HG03571 (cell line): ENCODE measurements around the gene QRFP.

ENCODE experiments used
- ATAC-seq: cut with Tn5 transposase; IDR thresholded peaks from one replicate; pipeline ENCODE4 v1.9.1; 2021; ENCODE audit not compliant: unreplicated experiment

QRFP gene

DNA sequence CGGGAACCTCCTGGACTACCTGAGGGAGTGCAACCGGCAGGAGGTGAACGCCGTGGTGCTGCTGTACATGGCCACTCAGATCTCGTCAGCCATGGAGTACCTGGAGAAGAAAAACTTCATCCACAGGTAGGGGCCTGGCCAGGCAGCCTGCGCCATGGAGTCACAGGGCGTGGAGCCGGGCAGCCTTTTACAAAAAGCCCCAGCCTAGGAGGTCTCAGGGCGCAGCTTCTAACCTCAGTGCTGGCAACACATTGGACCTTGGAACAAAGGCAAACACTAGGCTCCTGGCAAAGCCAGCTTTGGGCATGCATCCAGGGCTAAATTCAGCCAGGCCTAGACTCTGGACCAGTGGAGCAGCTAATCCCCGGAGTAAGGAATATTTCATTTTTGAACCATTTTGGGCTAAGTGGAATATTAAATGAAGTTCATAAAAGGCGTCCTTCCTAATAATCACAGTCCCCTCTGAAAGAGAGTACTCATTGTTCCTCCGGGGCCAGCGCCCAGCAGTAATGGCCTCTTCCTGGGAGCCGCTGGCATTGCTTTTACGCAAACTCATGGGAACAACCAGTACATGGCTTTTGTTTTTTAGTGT, 23.6 kb downstream of the QRFP start:
- no peak for ATAC-seq

DNA sequence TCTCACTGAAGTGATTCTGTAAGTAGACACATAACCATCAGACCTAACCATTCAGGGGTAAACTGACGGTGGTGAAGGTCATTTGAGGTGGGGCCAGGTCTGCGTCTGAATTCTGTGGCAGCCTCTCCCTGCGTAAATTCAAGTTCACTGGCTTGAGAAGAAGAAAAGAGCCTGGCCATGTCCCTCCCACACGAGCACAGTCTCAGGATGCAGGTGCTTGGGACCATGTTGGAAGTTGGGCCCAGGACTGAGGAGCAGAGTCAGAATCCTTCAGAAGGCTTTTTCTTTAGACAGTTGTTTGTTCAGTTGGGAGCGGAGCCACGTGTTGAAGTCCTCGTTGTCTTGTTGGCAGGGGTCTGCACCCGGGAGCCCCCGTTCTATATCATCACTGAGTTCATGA, 24.1 kb downstream of the QRFP start:
- ATAC-seq = no peak

DNA sequence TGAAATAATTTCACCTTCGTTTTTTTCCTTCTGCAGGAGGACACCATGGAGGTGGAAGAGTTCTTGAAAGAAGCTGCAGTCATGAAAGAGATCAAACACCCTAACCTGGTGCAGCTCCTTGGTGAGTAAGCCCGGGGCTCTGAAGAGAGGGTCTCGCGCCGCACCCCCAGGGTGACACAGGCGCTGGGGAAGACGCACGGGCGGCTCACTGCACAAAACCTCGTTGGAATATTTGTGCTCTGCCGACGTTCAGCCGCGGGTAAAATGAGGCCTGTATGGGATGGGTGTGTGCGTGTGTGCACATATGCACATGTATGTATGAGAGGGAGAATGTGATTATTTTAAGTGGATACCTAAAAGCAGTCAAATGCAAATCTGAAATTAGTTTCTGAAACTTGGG, 24.5 kb downstream of the QRFP start:
- no peak for ATAC-seq

DNA sequence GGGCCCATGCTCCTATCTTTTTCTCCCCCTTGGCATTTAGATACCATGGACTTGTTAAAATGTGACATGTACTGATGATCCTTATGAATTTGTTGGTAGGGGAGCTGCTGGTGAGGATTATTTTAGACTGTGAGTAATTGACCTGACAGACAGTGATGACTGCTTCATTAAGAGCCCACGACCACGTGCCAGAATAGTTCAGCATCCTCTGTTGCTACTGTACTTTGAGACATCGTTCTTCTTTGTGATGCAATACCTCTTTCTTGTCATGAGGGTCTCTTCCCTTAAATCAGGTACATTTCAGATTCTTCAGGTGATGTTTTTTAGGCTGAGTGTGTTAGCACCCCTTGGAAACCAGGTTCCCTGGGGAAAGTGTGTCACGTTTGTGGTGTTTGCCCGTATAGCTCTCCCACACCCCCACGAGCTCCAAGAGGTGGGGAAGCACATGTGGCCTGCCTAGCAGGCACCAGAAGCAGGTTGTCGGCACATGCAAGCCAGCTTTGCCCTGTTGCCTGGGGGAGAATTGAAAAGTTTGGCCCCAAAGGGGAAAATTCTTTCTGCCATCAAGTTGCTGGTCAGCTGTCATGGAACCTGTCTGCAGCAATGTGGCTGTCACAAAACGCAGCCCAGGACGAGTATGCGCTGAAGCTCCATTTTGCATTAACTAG, 25.1 kb downstream of the QRFP start:
- ATAC-seq = no peak

DNA sequence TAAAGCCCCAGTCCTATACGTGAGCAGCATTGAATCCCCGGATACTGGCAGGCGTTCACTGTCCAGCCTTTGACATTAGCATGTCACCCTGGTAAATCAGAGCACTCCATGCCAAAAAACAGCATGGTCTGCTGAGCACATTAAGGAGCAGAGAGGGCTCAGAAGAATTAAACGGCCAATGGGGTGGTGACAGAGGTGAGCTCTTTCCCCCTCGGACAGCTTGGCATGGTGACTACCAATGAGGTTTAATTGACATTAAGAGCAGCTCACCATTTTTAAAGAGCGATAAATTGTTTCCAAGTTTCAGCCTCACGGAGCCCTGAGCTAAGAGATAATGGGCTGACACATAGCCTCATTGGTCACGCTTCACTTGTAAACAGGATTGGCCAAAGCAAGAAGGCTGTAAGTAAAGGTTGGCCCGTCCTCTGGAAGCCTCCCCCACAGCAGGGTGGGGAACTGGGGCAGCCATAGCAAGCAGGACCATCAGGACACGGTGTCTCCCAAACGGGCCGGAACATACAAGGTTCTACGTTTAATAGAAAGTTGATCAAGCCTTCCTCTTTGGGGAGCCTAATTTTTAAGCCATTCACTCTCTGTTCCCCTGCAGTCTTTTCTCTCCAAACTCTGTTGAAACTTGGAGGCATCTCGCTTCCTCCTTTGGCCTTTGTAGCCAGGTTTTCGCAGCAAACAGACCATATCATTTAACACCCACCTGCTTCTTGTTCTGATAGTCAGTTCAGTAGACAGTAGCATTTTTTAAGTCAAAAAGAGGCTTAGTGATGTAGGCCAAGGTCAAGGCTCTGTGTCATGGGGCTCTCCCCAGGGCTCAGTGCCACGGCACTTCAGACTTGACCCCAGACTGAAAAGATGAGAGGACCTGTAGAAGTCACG, 25.9 kb downstream of the QRFP start:
- no peak for ATAC-seq

DNA sequence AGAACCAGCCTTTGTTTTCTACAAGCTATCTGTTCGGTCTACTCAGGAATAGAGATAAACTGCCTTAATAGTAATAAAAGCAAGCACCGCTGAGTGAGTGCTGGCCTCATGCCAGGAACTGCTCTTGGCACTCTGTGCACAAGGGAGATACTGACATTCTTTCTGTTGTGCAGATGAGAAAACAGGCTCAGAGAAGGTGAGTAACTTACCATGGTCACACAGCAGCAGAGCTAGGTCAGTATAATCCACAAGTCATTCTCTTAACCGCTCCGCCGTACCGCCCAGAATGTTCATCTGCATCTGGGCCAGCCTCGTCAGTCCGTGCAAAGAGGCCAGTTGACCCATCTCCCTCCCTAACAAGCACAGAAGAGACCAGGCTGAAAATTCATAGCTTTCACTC, 27.4 kb downstream of the QRFP start:
- ATAC-seq = no peak

DNA sequence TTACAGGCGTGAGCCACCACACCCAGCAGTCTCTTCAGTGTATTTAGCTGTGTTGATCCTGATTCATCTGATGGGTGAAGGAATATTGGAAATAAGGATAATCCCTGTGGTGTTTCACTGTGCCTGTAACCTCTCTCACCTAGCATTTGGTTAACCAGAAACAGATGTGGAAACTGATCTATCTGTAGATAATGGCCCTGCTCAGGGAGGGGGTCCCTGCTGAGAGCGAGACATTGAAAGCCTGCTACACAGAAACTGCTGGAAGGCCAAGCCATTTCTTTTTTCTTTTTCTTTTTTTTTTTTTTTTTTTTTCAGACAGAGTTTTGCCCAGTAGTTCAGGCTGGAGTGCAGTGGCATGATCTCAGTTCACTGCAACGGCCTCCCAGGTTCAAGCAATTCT, 28.4 kb downstream of the QRFP start:
- ATAC-seq = no peak

DNA sequence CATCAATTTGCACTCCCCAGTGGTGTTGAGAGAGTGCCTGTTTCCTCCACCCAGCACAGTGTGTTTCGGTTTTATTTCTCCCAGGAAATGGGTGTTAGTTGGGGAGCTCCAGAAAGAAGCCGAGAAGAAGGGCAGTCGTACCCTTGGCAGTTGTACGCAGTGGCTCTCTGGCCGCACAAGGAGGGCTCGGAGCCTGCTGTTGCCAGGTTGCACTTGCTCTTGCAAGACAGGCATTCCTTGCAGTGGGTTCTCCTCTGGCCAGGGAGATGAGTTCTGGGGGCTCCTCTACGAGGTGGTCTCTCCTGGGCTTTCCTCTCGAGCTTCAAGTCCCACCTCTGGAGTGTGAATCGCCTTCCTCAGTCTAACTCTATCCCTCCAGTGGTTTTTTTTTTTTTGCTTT, 29.1 kb downstream of the QRFP start:
- ATAC-seq = no peak

DNA sequence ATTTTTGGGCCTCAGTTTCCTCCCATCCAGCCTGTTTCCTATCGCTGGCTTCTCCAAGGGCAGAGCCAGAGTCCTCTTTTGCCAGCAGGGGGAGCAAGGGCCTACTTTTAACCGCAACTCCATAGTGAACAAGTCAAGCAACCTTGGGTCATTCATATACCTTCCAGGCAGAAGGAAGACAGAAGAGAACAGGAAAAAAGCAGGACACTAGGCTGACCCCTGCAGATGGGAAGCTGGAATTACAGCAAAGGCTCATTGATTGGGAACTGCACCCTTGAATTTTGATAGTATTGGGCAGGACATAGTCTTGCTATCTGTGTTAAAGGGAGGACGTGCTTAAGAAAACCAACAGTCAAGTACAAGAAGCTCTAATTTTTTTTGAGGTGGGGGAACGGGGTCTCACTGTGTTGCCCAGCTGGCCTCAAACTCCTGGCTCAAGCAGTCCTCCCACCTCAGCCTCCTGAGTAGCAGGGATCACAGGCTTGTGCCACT, 30.1 kb downstream of the QRFP start:
- no peak for ATAC-seq

DNA sequence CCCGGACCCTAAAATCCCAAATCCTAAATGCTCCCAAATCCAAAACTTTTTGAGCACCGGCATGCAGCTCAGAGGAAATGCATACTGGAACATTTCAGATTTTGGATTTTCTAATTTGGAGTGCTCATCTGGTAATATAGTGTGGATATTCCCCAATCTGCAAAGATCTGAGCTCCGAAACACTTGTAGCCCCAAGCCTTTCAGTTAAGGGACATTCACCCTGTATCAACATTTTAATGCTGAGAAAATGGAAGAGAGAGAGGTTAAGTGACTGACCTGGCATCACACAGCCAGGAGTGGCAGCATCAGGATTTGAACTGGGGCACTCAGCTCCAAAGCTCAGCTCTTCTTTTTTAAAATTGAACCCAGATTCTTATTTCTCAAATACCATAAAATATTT, 30.7 kb downstream of the QRFP start:
- no peak for ATAC-seq

DNA sequence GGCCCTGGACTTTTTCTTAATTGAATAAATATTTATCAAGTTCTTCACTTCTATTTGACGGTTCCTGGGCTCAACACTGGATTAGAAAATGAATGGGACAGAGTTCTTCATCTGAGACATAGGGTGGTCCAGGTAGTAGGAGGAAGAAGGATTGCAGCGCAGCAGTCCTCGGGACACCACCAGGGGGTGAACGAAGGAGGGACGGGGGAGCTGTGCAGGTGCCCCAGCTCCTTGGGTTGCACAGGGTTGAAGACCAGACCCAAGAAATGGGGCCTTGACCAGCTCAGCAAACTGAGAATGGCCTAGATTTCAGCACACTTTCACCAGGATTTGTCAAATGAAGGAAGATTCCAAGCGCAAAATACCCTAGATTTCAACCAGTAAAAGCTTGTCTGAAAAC, 32.1 kb downstream of the QRFP start:
- ATAC-seq = no peak

DNA sequence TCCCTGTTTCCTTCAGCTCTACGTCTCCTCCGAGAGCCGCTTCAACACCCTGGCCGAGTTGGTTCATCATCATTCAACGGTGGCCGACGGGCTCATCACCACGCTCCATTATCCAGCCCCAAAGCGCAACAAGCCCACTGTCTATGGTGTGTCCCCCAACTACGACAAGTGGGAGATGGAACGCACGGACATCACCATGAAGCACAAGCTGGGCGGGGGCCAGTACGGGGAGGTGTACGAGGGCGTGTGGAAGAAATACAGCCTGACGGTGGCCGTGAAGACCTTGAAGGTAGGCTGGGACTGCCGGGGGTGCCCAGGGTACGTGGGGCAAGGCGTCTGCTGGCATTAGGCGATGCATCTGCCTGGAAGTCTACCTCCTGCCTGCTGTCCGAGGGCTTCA, 33.9 kb downstream of the QRFP start:
- ATAC-seq = no peak

DNA sequence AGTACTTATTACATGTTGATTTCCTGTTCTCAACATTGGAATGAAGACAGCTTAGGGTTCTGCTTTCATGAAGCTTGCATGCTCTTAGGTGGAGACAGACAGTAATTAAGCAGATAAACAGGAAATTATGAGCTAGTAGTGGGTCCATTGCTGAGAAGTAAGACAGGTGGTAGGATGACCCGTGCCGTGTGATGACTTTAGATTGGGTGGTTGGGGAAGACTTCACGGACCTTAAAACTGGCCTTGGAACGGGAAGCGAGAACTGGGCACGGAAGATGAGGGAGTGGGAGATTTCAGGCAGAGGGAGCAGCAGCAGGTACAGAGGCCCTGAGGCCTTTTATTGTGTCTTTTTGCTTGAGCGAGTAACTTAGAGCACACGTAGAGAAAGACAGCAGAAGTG, 34.4 kb downstream of the QRFP start:
- no peak for ATAC-seq

DNA sequence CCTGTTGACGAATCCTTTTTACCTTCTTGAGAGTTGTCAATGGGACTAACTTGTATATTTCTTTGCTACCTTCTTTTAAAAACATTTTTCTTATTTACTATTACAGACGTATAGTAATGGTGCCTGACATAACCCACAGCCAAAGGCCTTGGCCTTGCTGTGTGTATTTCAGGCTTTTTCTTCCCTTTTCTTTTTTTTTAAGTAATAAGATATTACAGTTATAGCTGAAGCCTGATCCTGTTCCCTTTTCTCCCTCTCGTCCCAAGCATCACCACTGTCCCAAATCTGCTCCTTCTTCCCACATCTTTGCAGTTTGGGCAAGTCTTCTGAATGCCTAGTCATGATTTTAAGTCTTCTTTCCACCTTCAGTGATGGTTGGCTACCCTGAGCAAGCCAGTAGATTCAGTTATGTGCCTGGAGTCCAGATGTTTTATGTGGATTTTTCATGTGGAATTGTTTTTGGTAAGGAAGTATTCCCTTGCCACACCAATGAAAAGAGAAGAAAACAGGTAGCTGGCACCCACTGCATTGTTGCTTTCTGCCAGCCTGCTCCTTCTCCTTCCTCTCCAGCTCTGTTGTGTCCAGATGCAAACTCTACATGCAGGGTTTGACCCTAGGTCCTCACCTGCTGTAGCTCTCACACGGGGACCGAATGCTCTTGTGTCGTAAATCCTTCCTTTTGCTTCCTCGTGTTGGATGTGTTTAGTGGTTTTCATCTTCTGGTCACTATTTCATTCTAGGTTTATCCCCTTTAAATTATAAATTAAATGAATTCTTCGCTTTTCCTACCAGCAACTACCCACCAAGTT, 35.0 kb downstream of the QRFP start:
- ATAC-seq = no peak

DNA sequence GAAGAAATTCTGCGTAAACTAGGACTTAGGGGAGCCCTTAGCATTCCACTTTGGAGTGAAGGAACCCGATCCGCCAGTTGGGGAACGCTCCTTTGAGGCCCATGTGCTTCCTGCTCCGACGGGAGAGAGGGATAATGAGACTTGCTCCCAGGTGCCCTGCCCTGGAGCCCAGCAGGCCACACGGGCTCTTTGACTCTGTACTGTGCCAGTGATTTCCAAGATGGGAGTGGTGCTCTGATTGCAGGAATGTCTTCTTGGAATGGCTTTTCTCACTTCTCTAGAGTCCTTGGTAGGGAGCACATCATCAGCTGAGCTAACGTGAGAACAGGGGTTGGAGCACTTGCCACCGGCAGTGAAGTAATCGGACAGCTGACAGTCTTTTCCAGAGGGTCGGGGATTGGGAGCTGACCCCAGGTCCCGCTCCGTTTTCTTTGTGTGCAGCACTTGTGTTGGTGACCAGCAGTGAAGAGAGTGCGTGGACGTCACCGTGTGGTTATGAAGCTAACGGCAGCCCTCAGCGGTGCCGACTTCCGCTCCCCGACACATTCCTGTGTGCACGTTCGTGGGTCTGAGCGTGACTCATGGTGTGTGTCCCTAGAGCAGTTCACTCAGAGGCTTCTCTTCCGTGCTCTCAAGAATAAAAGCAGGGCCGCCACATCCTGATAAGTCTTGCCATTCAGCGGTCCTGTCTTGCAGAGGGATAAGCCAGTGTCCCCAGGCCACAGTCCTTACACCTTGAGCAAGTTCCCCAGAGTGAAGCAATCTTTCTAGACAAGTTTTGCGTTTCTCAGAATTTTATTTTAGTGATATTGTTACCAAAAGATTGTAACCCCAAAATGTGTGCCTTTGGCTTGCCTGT, 35.9 kb downstream of the QRFP start:
- no peak for ATAC-seq

DNA sequence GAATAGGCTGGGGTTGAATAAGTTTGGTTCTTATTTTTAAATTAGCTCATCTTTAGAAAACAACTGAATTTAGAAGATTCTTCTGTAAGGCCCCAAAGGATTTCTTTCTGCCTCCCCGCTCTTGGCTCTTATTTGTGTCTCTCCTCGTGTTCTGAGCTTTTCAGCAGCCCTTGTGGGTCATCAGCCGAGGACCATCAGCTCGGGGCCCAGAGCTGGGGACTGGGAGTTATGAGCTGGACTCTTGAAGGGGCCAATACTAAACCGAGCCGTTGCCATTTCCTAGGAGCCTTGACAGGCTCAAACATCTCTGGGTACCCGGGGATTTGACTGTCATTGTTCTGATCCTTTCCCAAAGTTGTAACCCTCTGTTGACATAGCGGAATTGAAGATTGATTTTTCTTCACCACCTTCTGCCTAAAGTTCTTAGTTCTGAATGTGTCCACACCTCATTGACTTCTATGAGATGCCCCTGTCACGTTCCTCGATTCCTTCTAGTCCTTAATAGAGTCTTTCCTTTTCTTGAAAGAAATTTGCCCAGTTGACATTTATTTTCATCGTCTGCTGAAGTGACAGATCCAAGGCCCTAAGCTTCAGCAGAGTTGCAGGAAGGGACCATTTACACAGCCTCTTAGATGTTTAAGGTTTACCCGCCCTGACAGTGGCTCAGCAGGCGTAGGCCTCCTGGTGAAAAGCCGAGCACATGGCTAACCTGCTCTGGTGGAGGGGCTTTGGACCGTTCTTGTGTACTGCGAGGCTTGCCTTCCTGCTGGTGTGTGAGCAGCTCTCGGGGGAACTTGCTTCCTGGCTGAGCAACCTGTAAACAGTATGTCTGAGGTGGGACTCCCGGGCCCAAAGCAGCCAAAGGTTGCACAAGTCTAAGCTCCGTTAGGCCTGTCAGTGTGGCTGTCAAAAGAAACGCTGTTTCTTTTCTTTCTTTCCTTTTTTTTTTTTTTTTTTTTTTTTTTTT, 37.6 kb downstream of the QRFP start:
- ATAC-seq = no peak

DNA sequence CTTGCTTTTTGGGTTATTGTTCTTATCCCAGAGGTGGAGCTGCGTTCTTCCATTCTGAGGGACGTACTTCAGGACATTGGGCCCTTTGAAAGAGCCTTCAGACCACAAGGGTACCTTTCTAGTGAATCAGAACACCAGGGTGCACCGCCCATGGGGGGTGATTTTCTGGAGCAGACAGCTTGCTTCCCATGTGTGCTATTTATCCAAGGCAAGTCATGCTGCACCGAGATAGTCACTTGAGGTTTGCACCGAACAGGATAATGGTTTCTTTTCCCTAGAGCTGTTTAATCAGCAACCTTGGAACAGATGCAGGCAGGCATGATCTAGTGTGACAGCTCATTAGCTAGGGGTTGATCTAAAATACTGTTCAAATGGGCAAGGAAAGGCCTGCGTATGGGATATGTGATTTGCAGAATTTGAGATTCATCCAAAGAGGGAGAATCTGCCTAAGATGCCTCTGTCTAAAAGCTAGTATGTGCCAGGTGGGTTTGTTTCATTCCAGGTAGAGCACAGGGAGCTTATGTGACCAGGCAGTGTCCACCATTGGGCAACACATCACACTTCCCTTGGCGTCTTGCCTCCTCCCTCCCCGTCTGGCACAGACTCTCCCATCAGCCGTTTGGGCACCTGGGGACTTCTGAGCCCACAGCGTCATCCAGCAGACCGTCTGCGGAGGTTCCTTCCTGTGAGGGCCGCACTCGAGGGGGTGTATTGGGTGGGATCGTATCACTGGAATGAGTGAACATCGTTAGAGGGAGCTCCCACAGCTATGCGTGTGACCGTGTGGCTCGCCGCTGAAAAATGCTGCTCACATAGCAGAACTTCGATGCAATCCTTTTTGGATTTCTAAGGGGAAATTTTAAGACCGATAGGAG, 38.5 kb downstream of the QRFP start:
- no peak for ATAC-seq

DNA sequence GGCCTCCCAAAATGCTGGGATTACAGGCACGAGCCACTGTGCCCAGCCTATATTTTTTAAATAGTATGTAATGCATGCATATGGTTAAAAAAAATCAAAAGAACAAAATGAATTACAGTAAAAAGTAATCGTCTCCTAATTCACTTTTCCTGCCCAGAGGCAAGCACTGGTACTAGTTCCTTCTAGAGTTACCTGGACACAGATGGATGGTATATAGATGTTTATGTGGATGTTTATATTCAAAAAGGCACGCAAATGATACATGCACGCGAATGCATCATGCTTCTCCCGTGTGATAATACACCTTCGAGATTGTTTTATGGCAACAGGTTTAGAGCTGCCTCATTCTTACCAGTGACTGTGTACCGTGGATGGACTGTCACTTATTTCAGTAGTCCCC, 40.1 kb downstream of the QRFP start:
- ATAC-seq = no peak
